H1 (cell line): ENCODE measurements around the gene CITED1.

ENCODE experiments used
- CBX8 ChIP-seq: fragments of 300-800, 300-1000 bp; sonication (generic); IDR thresholded peaks from 2 replicates; pipeline ENCODE4 v1.7.1; 2016; ENCODE audit warnings: low read depth, low read length, borderline replicate concordance
- CHD7 ChIP-seq: fragments of 300-600 bp; sonication (generic); IDR thresholded peaks from 2 replicates; pipeline ENCODE4 v1.7.1; 2012; ENCODE audit warnings: low read length, moderate library complexity, mild to moderate bottlenecking, inconsistent platforms; ENCODE audit not compliant: insufficient replicate concordance
- CREB1 ChIP-seq: IDR thresholded peaks from 2 replicates; pipeline ENCODE4 v1.6.1; 2012; ENCODE audit warnings: inconsistent platforms
- CTCF ChIP-seq, 3 experiments: IDR thresholded peaks; 1 replicate in 2 of 3; 2 replicates in 1 of 3; pipeline versions ENCODE4 v1.5.1 to v1.6.1; 2011; ENCODE audit warnings: low read length in 3 of 3, mild to moderate bottlenecking in 3 of 3, inconsistent platforms in 2 of 3, low read depth in 1 of 3, moderate library complexity in 1 of 3; ENCODE audit not compliant: insufficient read depth in 1 of 3; ENCODE audit errors: control extremely low read depth in 1 of 3
- EZH2 ChIP-seq: fragments of 200-600 bp; sonication (generic); IDR thresholded peaks from 2 replicates; pipeline ENCODE4 v1.7.1; 2012; ENCODE audit warnings: low read depth, mild to moderate bottlenecking, moderate library complexity, low read length, inconsistent platforms; ENCODE audit not compliant: severe bottlenecking
- GTF2F1 ChIP-seq: IDR thresholded peaks from 2 replicates; pipeline ENCODE4 v1.6.1; 2012; ENCODE audit warnings: low read depth, low read length, improper control_type of control experiment, borderline replicate concordance
- JUN ChIP-seq: IDR thresholded peaks from 2 replicates; pipeline ENCODE4 v1.6.1; 2011; ENCODE audit warnings: low read depth, mild to moderate bottlenecking, improper control_type of control experiment, low read length
- JUND ChIP-seq: IDR thresholded peaks from 2 replicates; pipeline ENCODE4 v1.6.1; 2011; ENCODE audit warnings: mild to moderate bottlenecking, improper control_type of control experiment, low read length
- POLR2AphosphoS5 ChIP-seq: IDR thresholded peaks from 2 replicates; pipeline ENCODE4 v1.6.1; 2011; ENCODE audit warnings: low read depth, low read length
- RAD21 ChIP-seq, 2 experiments: IDR thresholded peaks in 1 of 2; conservative IDR thresholded peaks in 1 of 2; 2 replicates each; pipeline ENCODE4 v1.6.1; 2011; ENCODE audit warnings: low read depth in 2 of 2, low read length in 2 of 2, improper control_type of control experiment in 1 of 2, inconsistent platforms in 1 of 2, mild to moderate bottlenecking in 1 of 2, moderate library complexity in 1 of 2
- RNF2 ChIP-seq: fragments of 200-900, 300-1000 bp; sonication (generic); IDR thresholded peaks from 2 replicates; pipeline ENCODE4 v1.7.1; 2016; ENCODE audit warnings: borderline replicate concordance, low read depth, mild to moderate bottlenecking, antibody characterized with exemption, low read length; ENCODE audit not compliant: poor library complexity, severe bottlenecking; ENCODE audit errors: missing control alignments
- SRF ChIP-seq: IDR thresholded peaks from 2 replicates; pipeline ENCODE4 v1.6.1; 2011; ENCODE audit warnings: mild to moderate bottlenecking, low read depth, low read length, moderate library complexity
- USF2 ChIP-seq: IDR thresholded peaks from 2 replicates; pipeline ENCODE4 v1.6.1; 2011; ENCODE audit warnings: low read length, improper control_type of control experiment
- ZNF274 ChIP-seq: IDR thresholded peaks from 2 replicates; pipeline ENCODE4 v1.7.0; 2012; ENCODE audit warnings: low read length, borderline replicate concordance; ENCODE audit errors: extremely low read depth

- no peak for TF ChIP-seq CTCF (IDR thresholded peaks at IDR 0.05; ENCODE audit: control extremely low read depth in 1 of 3, insufficient read depth in 1 of 3, low read depth in 1 of 3, low read length in 3 of 3)
- no peak; the same call in 1 of the 2 replicates for TF ChIP-seq POLR2AphosphoS5
- no peak for TF ChIP-seq JUND
- no peak for TF ChIP-seq EZH2
- no peak for TF ChIP-seq USF2
- TF ChIP-seq RNF2: no peak
- no peak for TF ChIP-seq CHD7
- TF ChIP-seq RAD21 (IDR thresholded peaks at IDR 0.05 in 1 of 2, conservative IDR thresholded peaks at IDR 0.05 in 1 of 2; ENCODE audit: low read depth in 2 of 2, low read length in 2 of 2): no peak
- TF ChIP-seq GTF2F1: no peak
- TF ChIP-seq CREB1: no peak
- no peak for TF ChIP-seq ZNF274
- TF ChIP-seq JUN: no peak
- TF ChIP-seq SRF: no peak
- TF ChIP-seq CBX8: no peak
These were observed 33.9 kb downstream of the CITED1 start for GRCh38 chrX:72271812-72272211.
